CD8-positive, alpha-beta memory T cell (primary cell): ENCODE results near the gene DKC1. TPM values are rescaled to one million over a fixed set of nuclear protein-coding genes. Genes with fewer than 3 reads are reported as not detected.

Source experiments
- CTCF ChIA-PET: fragments of 350-600 bp; sonication (Branson Sonifier 250); formaldehyde crosslinking; loops from one replicate; lab custom pipeline; 2021; ENCODE audit warnings: antibody characterized with exemption; lab: Charles Lee
- POLR2A ChIA-PET: fragments of 350-600 bp; sonication (Branson Sonifier 250); formaldehyde crosslinking; loops from one replicate; lab custom pipeline; 2021; ENCODE audit warnings: antibody characterized with exemption; lab: Charles Lee
- DNase-seq, 5 donors: peaks; one replicate each; pipeline versions ENCODE4 v3.0.0 to v3.0.0-alpha.2; 2020 to 2022; ENCODE audit warnings: mixed read lengths in 1 of 5
- H3K27ac ChIP-seq: one replicate; pipeline ENCODE4 v1.7.0; 2013; ENCODE audit warnings: low read depth, mild to moderate bottlenecking, low read length, moderate library complexity
- H3K27me3 ChIP-seq: 2 replicates; pipeline ENCODE4 v1.7.0; 2013; ENCODE audit warnings: low read length, mild to moderate bottlenecking; ENCODE audit not compliant: insufficient read depth, poor library complexity, severe bottlenecking
- H3K36me3 ChIP-seq: 2 replicates; pipeline ENCODE4 v1.7.0; 2013; ENCODE audit warnings: mild to moderate bottlenecking, low read length, moderate library complexity; ENCODE audit not compliant: insufficient read depth
- H3K4me1 ChIP-seq: 2 replicates; pipeline ENCODE4 v1.7.0; 2013; ENCODE audit warnings: mild to moderate bottlenecking, low read length, moderate library complexity; ENCODE audit not compliant: insufficient read depth
- H3K4me3 ChIP-seq: 2 replicates; pipeline ENCODE4 v1.7.0; 2013; ENCODE audit warnings: mild to moderate bottlenecking, low read length
- H3K9me3 ChIP-seq: 2 replicates; pipeline ENCODE4 v1.7.0; 2013; ENCODE audit warnings: mild to moderate bottlenecking, low read length
- H3K27ac Mint-ChIP-seq, 8 donors: one replicate each; pipeline ENCODE4 v1.8.0; 2020 to 2021; ENCODE audit warnings: mixed read lengths in 8 of 8, mild to moderate bottlenecking in 6 of 8, inconsistent platforms in 3 of 8, moderate library complexity in 3 of 8
- H3K27me3 Mint-ChIP-seq, 2 donors: one replicate each; pipeline ENCODE4 v1.8.0; 2020 to 2021; ENCODE audit warnings: mixed read lengths in 2 of 2, mild to moderate bottlenecking in 1 of 2, moderate library complexity in 1 of 2
- H3K36me3 Mint-ChIP-seq, 3 donors: one replicate each; pipeline ENCODE4 v1.8.0; 2020 to 2021; ENCODE audit warnings: mixed read lengths in 3 of 3, inconsistent platforms in 1 of 3, mild to moderate bottlenecking in 1 of 3
- H3K4me1 Mint-ChIP-seq, 3 donors: one replicate each; pipeline ENCODE4 v1.8.0; 2020 to 2021; ENCODE audit warnings: mixed read lengths in 3 of 3, inconsistent platforms in 1 of 3, mild to moderate bottlenecking in 1 of 3
- H3K4me3 Mint-ChIP-seq, 7 donors: one replicate each; pipeline ENCODE4 v1.8.0; 2020 to 2021; ENCODE audit warnings: mixed read lengths in 7 of 7, mild to moderate bottlenecking in 6 of 7, moderate library complexity in 4 of 7, inconsistent platforms in 2 of 7
- H3K9me3 Mint-ChIP-seq, 5 donors: one replicate each; pipeline ENCODE4 v1.8.0; 2020 to 2022; ENCODE audit warnings: mixed read lengths in 5 of 5, mild to moderate bottlenecking in 3 of 5, moderate library complexity in 2 of 5, inconsistent platforms in 1 of 5
- polyA plus RNA-seq: library from polyadenylated mRNA; unstranded; fragments of 300-500 nt; fragmentation: Illumina TruSeq; gene quantifications from one replicate; pipeline ENCODE4 v1.2.3, GENCODE V29; 2021
- total RNA-seq, 2 experiments: library from RNA; stranded (reverse); gene quantifications; one replicate each; pipeline ENCODE4 v1.2.3, GENCODE V29; 2021

DKC1 gene
- total RNA-seq (100 to 1,000 TPM; 214 to 219 TPM), polyA plus RNA-seq (43.6 TPM)

DNA sequence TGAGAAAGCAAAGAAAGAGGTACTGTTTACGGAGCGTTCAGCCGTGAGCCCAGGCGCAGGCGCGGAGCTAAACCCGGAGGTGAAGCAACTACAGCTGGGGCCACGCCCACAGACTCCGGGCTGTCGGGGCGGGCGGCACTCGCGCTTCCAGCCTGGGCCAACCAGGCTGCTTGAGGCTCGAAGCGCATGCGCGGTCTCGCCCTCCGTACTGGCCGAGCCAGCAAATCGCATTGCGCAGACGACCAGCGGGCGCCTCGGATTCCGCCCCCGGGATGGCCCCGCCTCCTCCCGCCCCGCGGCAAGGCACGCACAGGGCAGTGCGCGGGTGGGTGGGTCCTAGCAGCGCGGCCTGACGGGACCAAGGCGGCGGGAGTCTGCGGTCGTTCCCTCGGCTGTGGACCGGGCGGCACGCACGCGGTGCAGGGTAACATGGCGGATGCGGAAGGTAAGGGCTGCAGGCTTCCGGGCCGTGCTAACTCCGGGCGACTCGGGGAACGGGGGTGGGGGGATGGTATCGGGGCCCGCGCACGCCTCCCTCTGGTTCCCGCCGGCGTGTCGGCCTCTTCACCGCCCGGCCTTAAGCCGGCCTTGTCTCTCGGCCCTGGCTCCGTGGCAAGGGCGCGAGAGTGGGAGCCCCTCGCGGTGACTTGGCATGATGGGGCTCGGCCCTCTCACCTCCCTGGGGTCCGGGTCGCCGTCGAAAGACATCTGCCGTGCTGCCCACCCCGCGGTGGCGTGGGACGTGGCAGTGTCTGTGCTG lies at the start of gene DKC1:
Gene DKC1 (plus strand): TSS at position 328 of the 760 bp plus-strand sequence. CDS start 102 bp downstream, at position 430.
- Mint-ChIP-seq H3K27me3 (no peaks in the 10 kb centered on the region), H3K27ac (peak within 1 kb of the TSS; percentile 89 to 99 (median 94)), H3K4me3 (peak within 1 kb of the TSS; percentile 86 to 93 (median 88)), H3K4me1 (peaks cover 14 to 32% (median 25%) of the 10 kb centered on the region in 3 donors), H3K9me3 (no peaks in the 10 kb centered on the region), H3K36me3 (peaks cover 0 to 32% (median 5%) of the 10 kb centered on the region in 3 donors)
- ChIA-PET CTCF (interaction anchor here (1.6 to 3.0 kb wide), 4 partner anchors 12 to 70 kb away, joined by 3 to 13 read pairs (median 8); partner anchors contain the start of gene GAB3), POLR2A (interaction anchor here (0.6 to 4.3 kb wide), 7 partner anchors 9 to 49 kb away, joined by 3 to 22 read pairs (median 5); partner anchors contain the start of gene GAB3)
- Histone ChIP-seq H3K27ac (peak within 1 kb of the TSS; percentile 64), H3K4me3 (peak within 1 kb of the TSS; percentile 87), H3K27me3 (no peaks in the 10 kb centered on the region), H3K36me3 (peaks cover 22% of the 10 kb centered on the region), H3K9me3 (no peaks in the 10 kb centered on the region), H3K4me1 (peaks cover 11% of the 10 kb centered on the region)
- peak; percentile 90 to 97 (median 93) for DNase-seq

- no peak overlapping the region for H3K27ac ChIP-seq
- Mint-ChIP-seq H3K9me3 (no peaks in the 10 kb centered on the region), H3K4me3 (peak overlapping the region in 1 of 7 donors; percentile 11), H3K4me1 (peaks cover 68 to 87% (median 72%) of the 10 kb centered on the region in 3 donors), H3K27me3 (no peaks in the 10 kb centered on the region), H3K27ac (peak overlapping the region; percentile 13 to 85 (median 52)), H3K36me3 (peaks cover 0 to 33% (median 8%) of the 10 kb centered on the region in 3 donors)
- DNase-seq, result peak in 4 of 5 donors; percentile 27 to 62 (median 46)
- no peak overlapping the region for H3K4me3 ChIP-seq
- H3K36me3 ChIP-seq, result peaks cover 11% of the 10 kb centered on the region
- peaks cover 61% of the 10 kb centered on the region for H3K4me1 ChIP-seq
- POLR2A ChIA-PET, result no interaction called here
- no peaks in the 10 kb centered on the region for H3K9me3 ChIP-seq
- CTCF ChIA-PET, result no interaction called here
- H3K27me3 ChIP-seq, result no peaks in the 10 kb centered on the region
Measured at GRCh38 chrX:154714925-154715324, 47.7 kb upstream of the DKC1 start.

- peaks cover 64 to 91% (median 74%) of the 10 kb centered on the region in 3 donors for H3K4me1 Mint-ChIP-seq
- POLR2A ChIA-PET, result no interaction called here
Measured at GRCh38 chrX:154715825-154716224, 46.8 kb upstream of the DKC1 start.

GRCh38 chrX:154717824-154718223 lies 44.8 kb upstream of the DKC1 start:
- H3K9me3 Mint-ChIP-seq, result peaks cover 0 to 1% (median 0%) of the 10 kb centered on the region in 5 donors
- H3K36me3 ChIP-seq, result peaks cover 4% of the 10 kb centered on the region
- H3K27ac Mint-ChIP-seq, result peak overlapping the region; percentile 64 to 95 (median 88)
- peaks cover 0 to 12% (median 1%) of the 10 kb centered on the region in 3 donors for H3K36me3 Mint-ChIP-seq
- POLR2A ChIA-PET, result interaction anchor here (0.8 kb wide), 1 partner anchor 45 kb away, joined by 3 read pairs; the partner anchor contains the start of gene DKC1
- peak; percentile 9 to 55 (median 35) for DNase-seq
- peak overlapping the region; percentile 70 for H3K27ac ChIP-seq
- H3K9me3 ChIP-seq, result no peaks in the 10 kb centered on the region
- no peaks in the 10 kb centered on the region for H3K27me3 ChIP-seq
- peak overlapping the region; percentile 62 to 82 (median 66) for H3K4me3 Mint-ChIP-seq
- CTCF ChIA-PET, result interaction anchor here (0.8 to 5.9 kb wide), 7 partner anchors 8 to 46 kb away, joined by 3 to 65 read pairs (median 5); partner anchors contain the start of gene GAB3
- no peaks in the 10 kb centered on the region for H3K27me3 Mint-ChIP-seq
- peaks cover 52 to 88% (median 66%) of the 10 kb centered on the region in 3 donors for H3K4me1 Mint-ChIP-seq
- peaks cover 48% of the 10 kb centered on the region for H3K4me1 ChIP-seq
- no peak overlapping the region for H3K4me3 ChIP-seq

More at GRCh38 chrX:154715825-154716224, 46.8 kb upstream of the DKC1 start:
- Mint-ChIP-seq H3K27me3 (no peaks in the 10 kb centered on the region), H3K27ac (peak overlapping the region in 1 of 8 donors; percentile 52), H3K9me3 (no peaks in the 10 kb centered on the region), H3K36me3 (peaks cover 0 to 28% (median 7%) of the 10 kb centered on the region in 3 donors), H3K4me3 (no peak overlapping the region)
- DNase-seq, result no peak
- Histone ChIP-seq H3K4me3 (no peak overlapping the region), H3K9me3 (no peaks in the 10 kb centered on the region), H3K27me3 (no peaks in the 10 kb centered on the region), H3K36me3 (peaks cover 11% of the 10 kb centered on the region), H3K27ac (no peak overlapping the region), H3K4me1 (peaks cover 64% of the 10 kb centered on the region)
- CTCF ChIA-PET, result interaction anchor here (5.9 kb wide), 1 partner anchor 33 kb away, joined by 65 read pairs; the partner anchor contains the start of gene GAB3

GRCh38 chrX:154718616-154719015 lies 44.0 kb upstream of the DKC1 start:
- Histone ChIP-seq H3K9me3 (no peaks in the 10 kb centered on the region), H3K4me3 (no peak overlapping the region), H3K36me3 (peaks cover 4% of the 10 kb centered on the region), H3K4me1 (peaks cover 46% of the 10 kb centered on the region), H3K27ac (peak overlapping the region; percentile 70), H3K27me3 (no peaks in the 10 kb centered on the region)
- ChIA-PET CTCF (interaction anchor here (1.5 to 5.9 kb wide), 3 partner anchors 14 to 45 kb away, joined by 6 to 65 read pairs (median 13); partner anchors contain the start of gene GAB3), POLR2A (interaction anchor here (0.6 to 0.8 kb wide), 2 partner anchors 25 to 44 kb away, joined by 3 to 4 read pairs; partner anchors contain the start of gene DKC1)
- H3K9me3 Mint-ChIP-seq, result peaks cover 0 to 1% (median 0%) of the 10 kb centered on the region in 5 donors
- DNase-seq, result no peak
- peak overlapping the region; percentile 64 to 95 (median 88) for H3K27ac Mint-ChIP-seq
- peak overlapping the region in 6 of 7 donors; percentile 52 to 82 (median 70) for H3K4me3 Mint-ChIP-seq
- H3K27me3 Mint-ChIP-seq, result peaks cover 0 to 2% of the 10 kb centered on the region in 2 donors
- H3K4me1 Mint-ChIP-seq, result peaks cover 51 to 87% (median 67%) of the 10 kb centered on the region in 3 donors
- H3K36me3 Mint-ChIP-seq, result peaks cover 0 to 9% (median 0%) of the 10 kb centered on the region in 3 donors

- peaks cover 51 to 85% (median 71%) of the 10 kb centered on the region in 3 donors for H3K4me1 Mint-ChIP-seq
- peaks cover 47% of the 10 kb centered on the region for H3K4me1 ChIP-seq
- no peaks in the 10 kb centered on the region for H3K9me3 ChIP-seq
- peak in 4 of 5 donors; percentile 19 to 52 (median 38) for DNase-seq
- CTCF ChIA-PET, result interaction anchor here (0.9 to 5.9 kb wide), 4 partner anchors 13 to 45 kb away, joined by 3 to 65 read pairs (median 10); partner anchors contain the start of gene GAB3
- POLR2A ChIA-PET, result interaction anchor here (0.6 to 1.8 kb wide), 3 partner anchors 25 to 31 kb away, joined by 3 to 4 read pairs (median 4); no protein-coding TSS in a partner anchor
- H3K36me3 ChIP-seq, result peaks cover 4% of the 10 kb centered on the region
- H3K27ac ChIP-seq, result peak overlapping the region; percentile 70
- H3K4me3 ChIP-seq, result peak overlapping the region; percentile 28
- H3K9me3 Mint-ChIP-seq, result peaks cover 0 to 1% (median 0%) of the 10 kb centered on the region in 5 donors
- H3K27me3 Mint-ChIP-seq, result peaks cover 0 to 2% of the 10 kb centered on the region in 2 donors
- peak overlapping the region in 6 of 7 donors; percentile 52 to 82 (median 66) for H3K4me3 Mint-ChIP-seq
- H3K27me3 ChIP-seq, result no peaks in the 10 kb centered on the region
- H3K27ac Mint-ChIP-seq, result peak overlapping the region; percentile 25 to 95 (median 86)
- peaks cover 0 to 9% (median 0%) of the 10 kb centered on the region in 3 donors for H3K36me3 Mint-ChIP-seq
Measured at GRCh38 chrX:154719132-154719675, 43.5 kb upstream of the DKC1 start.

- Mint-ChIP-seq H3K4me1 (peaks cover 53 to 85% (median 75%) of the 10 kb centered on the region in 3 donors), H3K27ac (peak overlapping the region in 2 of 8 donors; percentile 79 to 88), H3K4me3 (peak overlapping the region in 1 of 7 donors; percentile 62), H3K27me3 (peaks cover 0 to 2% of the 10 kb centered on the region in 2 donors), H3K36me3 (peaks cover 0 to 6% (median 0%) of the 10 kb centered on the region in 3 donors), H3K9me3 (peaks cover 0 to 1% (median 0%) of the 10 kb centered on the region in 5 donors)
- CTCF ChIA-PET, result interaction anchor here (0.9 to 5.9 kb wide), 3 partner anchors 12 to 29 kb away, joined by 3 to 65 read pairs (median 13); partner anchors contain the start of gene GAB3
- Histone ChIP-seq H3K4me1 (peaks cover 49% of the 10 kb centered on the region), H3K27ac (no peak overlapping the region), H3K4me3 (no peak overlapping the region), H3K36me3 (peaks cover 4% of the 10 kb centered on the region), H3K27me3 (no peaks in the 10 kb centered on the region), H3K9me3 (no peaks in the 10 kb centered on the region)
- no peak for DNase-seq
- POLR2A ChIA-PET, result interaction anchor here (0.7 to 1.8 kb wide), 3 partner anchors 15 to 30 kb away, joined by 3 to 5 read pairs (median 4); no protein-coding TSS in a partner anchor
Measured at GRCh38 chrX:154720067-154720466, 42.6 kb upstream of the DKC1 start.
